Kidney (tissue), 14 donors: Measurements from ENCODE around the gene MAL. TPM values are rescaled to one million over a fixed set of nuclear protein-coding genes. Genes with fewer than 3 reads are reported as not detected.

Experiments
- DNase-seq, 5 donors: peaks; one replicate each; pipeline ENCODE4 v3.0.0-alpha.2; 2013 to 2020
- FAIRE-seq: peaks from 2 replicates; lab custom pipeline; 2012; peaks lifted over from hg19 to GRCh38; lab: Jason Lieb, UNC
- H3K27ac ChIP-seq, 2 donors: one replicate each; pipeline ENCODE4 v1.7.0; 2013; ENCODE audit warnings: low read depth in 2 of 2, low read length in 2 of 2, inconsistent platforms in 1 of 2
- H3K27me3 ChIP-seq: one replicate; pipeline ENCODE4 v1.7.1; 2013; ENCODE audit warnings: low read length, inconsistent platforms; ENCODE audit not compliant: control insufficient read depth, insufficient read depth
- H3K36me3 ChIP-seq, 3 donors: one replicate each; pipeline versions ENCODE4 v1.7.0 to v1.7.1; 2013; ENCODE audit warnings: low read length in 3 of 3, control low read depth in 1 of 3, inconsistent platforms in 1 of 3; ENCODE audit not compliant: insufficient read depth in 3 of 3, control insufficient read depth in 2 of 3
- H3K4me1 ChIP-seq, 3 donors: one replicate each; pipeline versions ENCODE4 v1.7.0 to v1.7.1; 2013; ENCODE audit warnings: low read length in 3 of 3, inconsistent platforms in 1 of 3, low read depth in 1 of 3; ENCODE audit not compliant: control insufficient read depth in 2 of 3, insufficient read depth in 2 of 3
- H3K4me3 ChIP-seq, 3 donors: one replicate each; pipeline versions ENCODE4 v1.7.0 to v1.8.1; 2013; ENCODE audit warnings: low read length in 3 of 3, control low read depth in 1 of 3, inconsistent platforms in 1 of 3
- H3K9ac ChIP-seq, 3 donors: one replicate each; pipeline versions ENCODE4 v1.7.0 to v1.7.1; 2013; ENCODE audit warnings: low read length in 3 of 3, control low read depth in 1 of 3, inconsistent platforms in 1 of 3
- H3K9me3 ChIP-seq, 3 donors: one replicate each; pipeline versions ENCODE4 v1.7.0 to v1.7.1; 2013; ENCODE audit warnings: low read length in 3 of 3, control low read depth in 1 of 3, inconsistent platforms in 1 of 3; ENCODE audit not compliant: control insufficient read depth in 2 of 3, insufficient read depth in 1 of 3
- CTCF ChIP-seq: IDR thresholded peaks from 3 replicates; pipeline ENCODE4 v1.5.1; 2012; ENCODE audit warnings: mild to moderate bottlenecking, moderate library complexity, borderline replicate concordance; ENCODE audit not compliant: insufficient read depth; ENCODE audit errors: extremely low read depth
- intact Hi-C: fragments of 100-400 bp; cut with DNase I; formaldehyde crosslinking; loops from one replicate; pipeline ENCODE4 v1.11.1; 2022
- polyA plus RNA-seq: library from polyadenylated mRNA; stranded (reverse); fragments of 350-450 nt; fragmentation: Illumina TruSeq; extraction: RNeasy Lipid Tissue Mini Kit (QIAGEN cat#74804); gene quantifications from one replicate; pipeline ENCODE4 v1.2.3, GENCODE V29; 2014; ENCODE audit warnings: low read depth, low replicate concordance; ENCODE audit not compliant: insufficient read depth
- total RNA-seq: library from RNA; stranded (reverse); fragmentation: NEBNext Ultra II Directional; extraction: Animal tissue kit (Norgen Biotek cat#: 25700); gene quantifications from one replicate; pipeline ENCODE4 v1.2.1, GENCODE V29; 2021
- donor health status: control.
- donor health status: control.
- donor health status: control.
- donor health status: control.
- donor health status: control.
- donor health status: DM: yes; HTN: yes; CAD: no.
- donor health status: Normal renal cell carcinoma (clear cell type).

Gene MAL
- total and polyA plus RNA-seq, 2 donors from 2014 or later: 477 to 1,006 TPM

- no peak overlapping the region for H3K4me3 ChIP-seq
- FAIRE-seq: no peak
- DNase-seq: peak in 1 of 5 donors; percentile 72
- no peaks in the 10 kb centered on the region for H3K9me3 ChIP-seq
- intact Hi-C loops: no loop called here
- no peaks in the 10 kb centered on the region for H3K36me3 ChIP-seq
- peaks cover 0 to 34% (median 16%) of the 10 kb centered on the region in 3 donors for H3K4me1 ChIP-seq
- H3K27me3 ChIP-seq: no peaks in the 10 kb centered on the region
- H3K9ac ChIP-seq: no peak overlapping the region
- no peak for TF ChIP-seq CTCF
- H3K27ac ChIP-seq: peak overlapping the region in 1 of 2 donors; percentile 65
Measured at GRCh38 chr2:95063086-95063958, 37.8 kb downstream of the MAL start.

DNA sequence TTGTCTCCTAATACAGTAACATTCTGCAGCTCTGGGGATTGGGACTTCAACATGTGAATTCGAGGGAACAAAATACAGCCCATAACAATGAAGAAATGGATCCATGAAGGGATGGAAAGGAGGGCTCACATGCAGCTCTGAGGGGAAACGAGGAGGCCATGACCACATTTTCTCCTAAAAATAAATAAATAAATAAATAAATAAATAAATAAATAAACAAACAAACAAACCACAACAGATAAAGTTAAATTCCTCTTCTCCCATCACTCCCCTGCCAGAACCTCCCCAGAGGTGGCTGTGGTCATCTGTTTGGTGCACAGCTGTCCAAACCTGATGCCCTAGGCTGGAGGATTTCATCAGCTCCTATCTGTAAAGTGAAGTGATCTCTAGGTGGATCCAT lies 42.7 kb downstream of the MAL start:
- H3K4me1 ChIP-seq: peaks cover 0 to 8% (median 2%) of the 10 kb centered on the region in 3 donors
- no peak for DNase-seq
- H3K9me3 ChIP-seq: no peaks in the 10 kb centered on the region
- no peak overlapping the region for H3K4me3 ChIP-seq
- intact Hi-C loops: no loop called here
- H3K9ac ChIP-seq: no peak overlapping the region
- H3K27ac ChIP-seq: no peak overlapping the region
- no peaks in the 10 kb centered on the region for H3K36me3 ChIP-seq
- H3K27me3 ChIP-seq: no peaks in the 10 kb centered on the region
- TF ChIP-seq CTCF: no peak
- no peak for FAIRE-seq

DNA sequence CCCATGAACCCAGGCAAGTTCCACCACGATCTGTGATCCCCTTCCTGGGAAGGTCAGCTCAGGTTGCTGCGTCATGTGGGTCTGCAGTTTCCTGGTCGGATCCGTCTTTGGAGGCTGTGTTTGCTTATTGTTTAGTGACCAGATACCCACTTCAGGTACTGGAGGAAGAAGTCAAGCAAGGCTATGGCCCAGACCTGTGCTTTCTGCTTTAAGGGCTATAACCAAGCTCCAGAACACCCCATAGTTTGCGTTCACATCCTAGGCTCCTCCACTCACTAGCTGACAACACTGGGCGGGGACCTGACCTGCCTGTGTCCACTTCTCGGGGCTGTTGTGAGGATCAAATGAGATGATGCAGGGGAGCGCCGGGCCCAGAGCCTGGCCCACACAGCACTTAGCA lies 44.0 kb downstream of the MAL start:
- H3K27me3 ChIP-seq: no peaks in the 10 kb centered on the region
- TF ChIP-seq CTCF: no peak
- no peak overlapping the region for H3K27ac ChIP-seq
- no peaks in the 10 kb centered on the region for H3K9me3 ChIP-seq
- no peak overlapping the region for H3K9ac ChIP-seq
- intact Hi-C loops: no loop called here
- no peak for DNase-seq
- no peak overlapping the region for H3K4me3 ChIP-seq
- H3K36me3 ChIP-seq: no peaks in the 10 kb centered on the region
- no peak for FAIRE-seq
- H3K4me1 ChIP-seq: peaks cover 0 to 7% (median 0%) of the 10 kb centered on the region in 3 donors
